H1 (cell line): ENCODE data around the gene TIE1. TPM values are rescaled to one million over a fixed set of nuclear protein-coding genes. Genes with fewer than 3 reads are reported as not detected.

Experiments used
- CTCF ChIA-PET: fragments of 300-600 bp; sonication (Branson Sonifier 250); formaldehyde crosslinking; loops from one replicate; lab custom pipeline; 2021; ENCODE audit not compliant: partially characterized antibody; lab: Charles Lee
- POLR2A ChIA-PET: fragments of 300-600 bp; sonication (Branson Sonifier 250); formaldehyde crosslinking; loops from one replicate; lab custom pipeline; 2021; ENCODE audit warnings: inconsistent platforms; ENCODE audit not compliant: partially characterized antibody; lab: Charles Lee
- DNase-seq, 2 experiments: peaks; one replicate each; pipeline versions ENCODE4 v3.0.0 to v3.0.0-alpha.2; 2010 to 2022; ENCODE audit warnings: low spot score in 2 of 2, low read depth in 1 of 2, mixed read lengths in 1 of 2
- FAIRE-seq: peaks from 2 replicates; lab custom pipeline; 2011; peaks lifted over from hg19 to GRCh38; lab: Jason Lieb, UNC
- H2AFZ ChIP-seq: 2 replicates; pipeline ENCODE4 v1.8.1; 2012; ENCODE audit warnings: low read length, inconsistent platforms
- H2AK5ac ChIP-seq: 2 replicates; pipeline ENCODE4 v1.6.1; 2013; ENCODE audit warnings: low read depth, low read length
- H2BK120ac ChIP-seq: replicated peaks from 2 replicates; pipeline ENCODE3; 2013; ENCODE audit warnings: low read depth, low read length, inconsistent platforms
- H2BK12ac ChIP-seq: 2 replicates; pipeline ENCODE4 v1.6.1; 2013; ENCODE audit warnings: low read depth, low read length
- H2BK15ac ChIP-seq: 2 replicates; pipeline ENCODE4 v1.6.1; 2013; ENCODE audit warnings: low read length
- H2BK20ac ChIP-seq: 2 replicates; pipeline ENCODE4 v1.6.1; 2013; ENCODE audit warnings: low read length
- H2BK5ac ChIP-seq: 2 replicates; pipeline ENCODE4 v1.6.1; 2013; ENCODE audit warnings: low read depth, low read length
- H3K14ac ChIP-seq: 2 replicates; pipeline ENCODE4 v1.6.1; 2013; ENCODE audit warnings: inconsistent platforms; ENCODE audit not compliant: insufficient read length
- H3K18ac ChIP-seq: 2 replicates; pipeline ENCODE4 v1.6.1; 2013; ENCODE audit warnings: low read length; ENCODE audit errors: extremely low read depth
- H3K23ac ChIP-seq: 2 replicates; pipeline ENCODE4 v1.6.1; 2013; ENCODE audit warnings: inconsistent platforms; ENCODE audit not compliant: insufficient read length
- H3K23me2 ChIP-seq: 2 replicates; pipeline ENCODE4 v1.6.1; 2013; ENCODE audit warnings: low read depth, low read length
- H3K27ac ChIP-seq: 2 replicates; pipeline ENCODE4 v1.6.1; 2011; ENCODE audit warnings: low read depth, low read length, inconsistent platforms
- H3K27me3 ChIP-seq, 4 experiments: replicated peaks in 1 of 4; 1 replicate in 1 of 4; 2 replicates in 3 of 4; pipeline versions ENCODE4 v1.6.1 to v1.8.1; 2011 to 2013; ENCODE audit warnings: low read length in 3 of 4, mild to moderate bottlenecking in 3 of 4, inconsistent platforms in 2 of 4, mixed read lengths in 2 of 4, moderate library complexity in 1 of 4; ENCODE audit not compliant: control insufficient read depth in 3 of 4, insufficient read depth in 3 of 4; ENCODE audit errors: extremely low read depth in 1 of 4
- H3K36me3 ChIP-seq, 4 experiments: 2 replicates each; pipeline versions ENCODE4 v1.6.1 to v1.8.1; 2011 to 2013; ENCODE audit warnings: mild to moderate bottlenecking in 4 of 4, low read length in 3 of 4, moderate library complexity in 2 of 4, control low read depth in 1 of 4, inconsistent platforms in 1 of 4; ENCODE audit not compliant: insufficient read depth in 4 of 4, control insufficient read depth in 2 of 4
- H3K4ac ChIP-seq: replicated peaks from 2 replicates; pipeline ENCODE3; 2013; ENCODE audit warnings: low read length, low read depth, mixed read lengths, inconsistent platforms; ENCODE audit not compliant: insufficient read length
- H3K4me1 ChIP-seq, 4 experiments: replicated peaks in 1 of 4; 1 replicate in 1 of 4; 2 replicates in 3 of 4; pipeline versions ENCODE4 v1.6.1 to v1.8.1; 2011 to 2013; ENCODE audit warnings: low read length in 3 of 4, inconsistent platforms in 2 of 4, mixed read lengths in 1 of 4; ENCODE audit not compliant: insufficient read depth in 4 of 4, control insufficient read depth in 3 of 4
- H3K4me2 ChIP-seq, 2 experiments: 2 replicates each; pipeline versions ENCODE4 v1.6.1 to v1.8.1; 2011 to 2013; ENCODE audit warnings: low read depth in 2 of 2, low read length in 2 of 2, control low read depth in 1 of 2, inconsistent platforms in 1 of 2, mild to moderate bottlenecking in 1 of 2; ENCODE audit not compliant: insufficient read depth in 1 of 2
- H3K4me3 ChIP-seq, 4 experiments: fragments of 200-600, 300-600 bp in 1 of 4; sonication (generic), shearing (Covaris generic), sonication (Bioruptor Twin) in 1 of 4; 2 replicates each; pipeline versions ENCODE4 v1.5.1 to v1.8.1; 2011 to 2016; ENCODE audit warnings: low read length in 4 of 4, low read depth in 3 of 4, control low read depth in 2 of 4, inconsistent platforms in 2 of 4, mild to moderate bottlenecking in 2 of 4, mixed read lengths in 1 of 4, moderate library complexity in 1 of 4; ENCODE audit not compliant: insufficient read depth in 2 of 4; ENCODE audit errors: extremely low read depth in 1 of 4
- H3K56ac ChIP-seq: replicated peaks from 2 replicates; pipeline ENCODE3; 2013; ENCODE audit warnings: low read depth, mild to moderate bottlenecking, mixed read lengths, low read length, inconsistent platforms; ENCODE audit not compliant: insufficient read length
- H3K79me1 ChIP-seq: 2 replicates; pipeline ENCODE4 v1.6.1; 2013; ENCODE audit warnings: low read depth, low read length, control low read depth
- H3K79me2 ChIP-seq, 2 experiments: 2 replicates each; pipeline versions ENCODE4 v1.6.1 to v1.8.1; 2012 to 2013; ENCODE audit warnings: low read length in 2 of 2, mild to moderate bottlenecking in 2 of 2, inconsistent platforms in 1 of 2; ENCODE audit not compliant: insufficient read depth in 2 of 2, control insufficient read depth in 1 of 2
- H3K9ac ChIP-seq, 4 experiments: replicated peaks in 1 of 4; 1 replicate in 1 of 4; 2 replicates in 3 of 4; pipeline versions ENCODE4 v1.6.1 to v1.8.1; 2011 to 2013; ENCODE audit warnings: low read depth in 3 of 4, low read length in 3 of 4, control low read depth in 2 of 4, mild to moderate bottlenecking in 2 of 4, moderate library complexity in 2 of 4, inconsistent platforms in 1 of 4; ENCODE audit errors: extremely low read depth in 1 of 4
- H3K9me3 ChIP-seq, 2 experiments: 2 replicates each; pipeline versions ENCODE4 v1.6.1 to v1.8.1; 2012 to 2013; ENCODE audit warnings: mild to moderate bottlenecking in 2 of 2, moderate library complexity in 2 of 2, control low read depth in 1 of 2, inconsistent platforms in 1 of 2, low read depth in 1 of 2, low read length in 1 of 2, mixed read lengths in 1 of 2; ENCODE audit not compliant: insufficient read depth in 2 of 2
- H4K20me1 ChIP-seq, 2 experiments: replicated peaks in 1 of 2; 2 replicates each; pipeline versions ENCODE3 to v1.8.1; 2011 to 2013; ENCODE audit warnings: inconsistent platforms in 2 of 2, low read length in 2 of 2, mild to moderate bottlenecking in 1 of 2; ENCODE audit not compliant: insufficient read depth in 2 of 2, control insufficient read depth in 1 of 2
- H4K5ac ChIP-seq: 2 replicates; pipeline ENCODE4 v1.6.1; 2013; ENCODE audit warnings: low read length, low read depth, mixed read lengths, inconsistent platforms; ENCODE audit not compliant: insufficient read length
- H4K8ac ChIP-seq: 2 replicates; pipeline ENCODE4 v1.8.0; 2013; ENCODE audit warnings: mild to moderate bottlenecking, moderate library complexity, low read length, inconsistent platforms; ENCODE audit not compliant: insufficient read depth; ENCODE audit errors: extremely low read depth
- H4K91ac ChIP-seq: replicated peaks from 2 replicates; pipeline ENCODE3; 2013; ENCODE audit warnings: low read length, mixed read lengths, inconsistent platforms; ENCODE audit not compliant: insufficient read length
- GABPA ChIP-seq: IDR thresholded peaks from 2 replicates; pipeline ENCODE4 v1.6.1; 2011; ENCODE audit warnings: mild to moderate bottlenecking, low read length, moderate library complexity, borderline replicate concordance; ENCODE audit not compliant: insufficient read depth
- JUND ChIP-seq: IDR thresholded peaks from 2 replicates; pipeline ENCODE4 v1.6.1; 2011; ENCODE audit warnings: mild to moderate bottlenecking, improper control_type of control experiment, low read length
- NRF1 ChIP-seq: IDR thresholded peaks from 2 replicates; pipeline ENCODE4 v1.6.1; 2011; ENCODE audit warnings: mild to moderate bottlenecking, low read depth, low read length, improper control_type of control experiment
- SAP30 ChIP-seq: fragments of 300-600 bp; sonication (generic); IDR thresholded peaks from 2 replicates; pipeline ENCODE4 v1.7.1; 2012; ENCODE audit warnings: low read length, moderate library complexity, mild to moderate bottlenecking, inconsistent platforms; ENCODE audit not compliant: insufficient read depth, insufficient replicate concordance
- SIN3A ChIP-seq, 2 experiments: IDR thresholded peaks in 1 of 2; conservative IDR thresholded peaks in 1 of 2; 2 replicates each; pipeline ENCODE4 v1.6.1; 2011 to 2012; ENCODE audit warnings: low read length in 2 of 2, improper control_type of control experiment in 1 of 2, low read depth in 1 of 2, mild to moderate bottlenecking in 1 of 2
- YY1 ChIP-seq: IDR thresholded peaks from 2 replicates; pipeline ENCODE4 v1.6.1; 2011; ENCODE audit warnings: low read depth, mild to moderate bottlenecking, low read length
- polyA plus RNA-seq, 7 experiments: library from polyadenylated mRNA; depleted of rRNA in 3 of 7; stranded (reverse) in 5 of 7; unstranded in 2 of 7; fragments of >200 nt in 5 of 7; fragments of 200-250 nt in 2 of 7; gene quantifications; 1 replicate in 5 of 7; 2 replicates in 1 of 7; 4 replicates in 1 of 7; pipeline versions ENCODE4 v1.2.1 to v1.2.3, GENCODE V29; 2011 to 2013; ENCODE audit warnings: missing spikeins in 2 of 7, mixed read lengths in 2 of 7
- total RNA-seq: library from RNA; stranded (reverse); fragmentation: NEBNext Ultra II Directional; extraction: Animal tissue kit (Norgen Biotek cat#: 25700); gene quantifications from 2 replicates; pipeline ENCODE4 v1.2.1, GENCODE V29; 2021
- TF ChIP-seq, protein P1 (sequence below): IDR thresholded peaks from 2 replicates; pipeline ENCODE4 v1.6.1; 2012; ENCODE audit warnings: low read length, inconsistent platforms
- TF ChIP-seq, protein P2 (sequence below): IDR thresholded peaks from 2 replicates; pipeline ENCODE4 v1.6.1; 2011; ENCODE audit warnings: low read length, improper control_type of control experiment

TIE1 gene
- total and polyA plus RNA-seq, 2 of the 8 experiments (the other 6 are each of a cell fraction or from before 2014, with no cell fraction given): 0.74 to 2.2 TPM

DNA sequence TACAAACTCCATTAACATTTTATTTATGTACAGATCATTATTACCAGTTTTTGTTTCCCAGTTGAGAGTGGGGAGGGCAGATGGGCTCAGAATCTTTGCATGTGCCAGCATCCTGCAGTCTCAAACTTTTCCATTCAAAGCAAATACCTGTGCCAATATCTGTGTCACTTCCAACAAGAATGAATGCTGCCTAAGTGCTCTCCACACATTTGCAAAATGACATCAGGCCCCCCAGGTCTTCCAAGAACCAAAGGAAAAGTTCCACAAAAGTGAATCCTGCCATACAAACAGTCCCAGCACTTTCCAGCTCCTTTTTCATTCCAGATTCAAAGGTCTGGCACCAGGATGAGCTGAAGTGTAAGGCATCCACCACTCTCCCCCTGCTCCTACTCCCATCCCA, 1.7 kb upstream of the TIE1 start:
- H4K8ac ChIP-seq: no peak overlapping the region
- no peak overlapping the region for H4K5ac ChIP-seq
- H3K9ac ChIP-seq: no peak overlapping the region
- H2BK12ac ChIP-seq: no peak overlapping the region
- H3K23me2 ChIP-seq: no peaks in the 10 kb centered on the region; the same call in 1 of the 2 replicates
- no peak overlapping the region for H3K18ac ChIP-seq
- FAIRE-seq (no peak), DNase-seq (no peak)
- no peaks in the 10 kb centered on the region for H3K9me3 ChIP-seq
- H2BK15ac ChIP-seq: no peak overlapping the region
- no peak overlapping the region for H3K27ac ChIP-seq
- ChIA-PET CTCF (interaction anchor here (0.7 to 1.5 kb wide), 3 partner anchors 13 to 59 kb away, joined by 3 read pairs; no protein-coding TSS in a partner anchor), POLR2A (interaction anchor here (0.7 to 1.4 kb wide), 2 partner anchors 13 to 14 kb away, joined by 3 read pairs; partner anchors contain the start of gene C1orf210)
- H3K4me2 ChIP-seq: no peak overlapping the region
- no peaks in the 10 kb centered on the region for H3K79me2 ChIP-seq
- H3K14ac ChIP-seq: no peak overlapping the region
- H3K4me3 ChIP-seq: no peak overlapping the region
- no peak overlapping the region for H2BK120ac ChIP-seq
- no peaks in the 10 kb centered on the region for H3K79me1 ChIP-seq
- no peak overlapping the region for H4K91ac ChIP-seq
- no peak overlapping the region for H2BK5ac ChIP-seq
- peak overlapping the region; percentile 70; the same call in 1 of the 2 replicates for H2AFZ ChIP-seq
- H3K23ac ChIP-seq: no peak overlapping the region
- H3K36me3 ChIP-seq: no peaks in the 10 kb centered on the region
- H2BK20ac ChIP-seq: no peak overlapping the region
- no peak for TF ChIP-seq GABPA
- TF ChIP-seq YY1: no peak
- TF ChIP-seq JUND: no peak
- no peak for TF ChIP-seq SIN3A (conservative IDR thresholded peaks at IDR 0.05 in 1 of 2, IDR thresholded peaks at IDR 0.05 in 1 of 2; ENCODE audit: low read depth in 1 of 2, low read length in 2 of 2)
- no peak for TF ChIP-seq NRF1
- TF ChIP-seq, protein P1, sequence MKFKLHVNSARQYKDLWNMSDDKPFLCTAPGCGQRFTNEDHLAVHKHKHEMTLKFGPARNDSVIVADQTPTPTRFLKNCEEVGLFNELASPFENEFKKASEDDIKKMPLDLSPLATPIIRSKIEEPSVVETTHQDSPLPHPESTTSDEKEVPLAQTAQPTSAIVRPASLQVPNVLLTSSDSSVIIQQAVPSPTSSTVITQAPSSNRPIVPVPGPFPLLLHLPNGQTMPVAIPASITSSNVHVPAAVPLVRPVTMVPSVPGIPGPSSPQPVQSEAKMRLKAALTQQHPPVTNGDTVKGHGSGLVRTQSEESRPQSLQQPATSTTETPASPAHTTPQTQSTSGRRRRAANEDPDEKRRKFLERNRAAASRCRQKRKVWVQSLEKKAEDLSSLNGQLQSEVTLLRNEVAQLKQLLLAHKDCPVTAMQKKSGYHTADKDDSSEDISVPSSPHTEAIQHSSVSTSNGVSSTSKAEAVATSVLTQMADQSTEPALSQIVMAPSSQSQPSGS: no peak
- TF ChIP-seq, protein P2, sequence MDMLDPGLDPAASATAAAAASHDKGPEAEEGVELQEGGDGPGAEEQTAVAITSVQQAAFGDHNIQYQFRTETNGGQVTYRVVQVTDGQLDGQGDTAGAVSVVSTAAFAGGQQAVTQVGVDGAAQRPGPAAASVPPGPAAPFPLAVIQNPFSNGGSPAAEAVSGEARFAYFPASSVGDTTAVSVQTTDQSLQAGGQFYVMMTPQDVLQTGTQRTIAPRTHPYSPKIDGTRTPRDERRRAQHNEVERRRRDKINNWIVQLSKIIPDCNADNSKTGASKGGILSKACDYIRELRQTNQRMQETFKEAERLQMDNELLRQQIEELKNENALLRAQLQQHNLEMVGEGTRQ: no peak
- no peak for TF ChIP-seq SAP30
- TF ChIP-seq, all 59 proteins: peak for 0
- H4K20me1 ChIP-seq: no peaks in the 10 kb centered on the region
- H3K27me3 ChIP-seq: no peaks in the 10 kb centered on the region
- no peak overlapping the region for H3K4ac ChIP-seq
- no peak overlapping the region for H2AK5ac ChIP-seq
- H3K56ac ChIP-seq: no peak overlapping the region
- peaks cover 1 to 8% (median 6%) of the 10 kb centered on the region in 4 experiments; a peak in 5 of 7 replicates for H3K4me1 ChIP-seq
